SK-N-SH treated with all-trans-retinoic acid at 6 μM for 48 hours (cell line): Measurements from ENCODE around the gene PINK1.

Experiments used
- ATAC-seq: fragments of 200-7000 bp; cut with Tn5 transposase; 3 replicates; pipeline ENCODE4 v1.9.1; 2020; ENCODE audit warnings: mild to moderate bottlenecking, moderate library complexity
- ARNTL ChIP-seq: fragments of 450-650 bp; formaldehyde crosslinking; IDR thresholded peaks from 2 replicates; pipeline ENCODE4 v1.5.0; 2020; ENCODE audit warnings: low read depth, mild to moderate bottlenecking, moderate library complexity, borderline replicate concordance
- BACH2 ChIP-seq: fragments of 250-450 bp; sonication (Bioruptor Pico); IDR thresholded peaks from 2 replicates; pipeline ENCODE4 v1.9.0; 2021; ENCODE audit warnings: mild to moderate bottlenecking, borderline replicate concordance
- CSDC2 ChIP-seq: fragments of 250-450 bp; sonication (Bioruptor Pico); IDR thresholded peaks from 2 replicates; pipeline ENCODE4 v1.5.0; 2020; ENCODE audit warnings: mild to moderate bottlenecking, moderate library complexity
- ESRRG ChIP-seq: fragments of 250-450 bp; sonication (Bioruptor Pico); IDR thresholded peaks from 2 replicates; pipeline ENCODE4 v1.6.1; 2021; ENCODE audit warnings: mild to moderate bottlenecking
- GLIS3 ChIP-seq: fragments of 250-450 bp; sonication (Bioruptor Pico); IDR thresholded peaks from 2 replicates; pipeline ENCODE4 v1.5.0; 2020; ENCODE audit warnings: mild to moderate bottlenecking, moderate library complexity
- ISL1 ChIP-seq: fragments of 250-450 bp; sonication (Bioruptor Pico); IDR thresholded peaks from 2 replicates; pipeline ENCODE4 v2.1.2; 2022; ENCODE audit warnings: mild to moderate bottlenecking, moderate library complexity
- OSR1 ChIP-seq: fragments of 250-450 bp; sonication (Bioruptor Pico); IDR thresholded peaks from 2 replicates; pipeline ENCODE4 v1.8.0; 2022; ENCODE audit warnings: moderate library complexity, mild to moderate bottlenecking, inconsistent platforms
- PPARA ChIP-seq: fragments of 250-450 bp; sonication (Bioruptor Pico); IDR thresholded peaks from 2 replicates; pipeline ENCODE4 v1.5.0; 2020; ENCODE audit warnings: mild to moderate bottlenecking, borderline replicate concordance
- RARB ChIP-seq: fragments of 250-450 bp; sonication (Bioruptor Pico); IDR thresholded peaks from 2 replicates; pipeline ENCODE4 v1.8.0; 2021; ENCODE audit warnings: mild to moderate bottlenecking, moderate library complexity
- SNAI2 ChIP-seq: fragments of 250-450 bp; sonication (Bioruptor Pico); IDR thresholded peaks from 2 replicates; pipeline ENCODE4 v1.5.0; 2020; ENCODE audit warnings: mild to moderate bottlenecking, moderate library complexity
- TCF4 ChIP-seq: fragments of 250-450 bp; sonication (Bioruptor Pico); IDR thresholded peaks from 2 replicates; pipeline ENCODE4 v1.8.0; 2021; ENCODE audit warnings: mild to moderate bottlenecking, moderate library complexity, borderline replicate concordance
- TOX ChIP-seq: fragments of 250-450 bp; sonication (Bioruptor Pico); IDR thresholded peaks from 2 replicates; pipeline ENCODE4 v1.8.0; 2021; ENCODE audit warnings: mild to moderate bottlenecking, moderate library complexity, borderline replicate concordance
- ZC3H10 ChIP-seq: fragments of 250-450 bp; sonication (Bioruptor Pico); IDR thresholded peaks from 2 replicates; pipeline ENCODE4 v1.5.1; 2021; ENCODE audit warnings: mild to moderate bottlenecking, moderate library complexity
- ZFP3 ChIP-seq: fragments of 250-450 bp; sonication (Bioruptor Pico); IDR thresholded peaks from 2 replicates; pipeline ENCODE4 v1.5.0; 2020; ENCODE audit warnings: mild to moderate bottlenecking, moderate library complexity
- ZFP30 ChIP-seq: fragments of 450-650 bp; formaldehyde crosslinking; IDR thresholded peaks from 2 replicates; pipeline ENCODE4 v1.5.0; 2022; ENCODE audit warnings: mild to moderate bottlenecking, moderate library complexity
- ZNF565 ChIP-seq: fragments of 450-650 bp; formaldehyde crosslinking; conservative IDR thresholded peaks from 2 replicates; pipeline ENCODE4 v1.5.0; 2020; ENCODE audit warnings: low read depth, mild to moderate bottlenecking, moderate library complexity
- ZNF70 ChIP-seq: fragments of 450-650 bp; formaldehyde crosslinking; IDR thresholded peaks from 2 replicates; pipeline ENCODE4 v1.5.0; 2020; ENCODE audit warnings: mild to moderate bottlenecking, moderate library complexity
- ZNF8 ChIP-seq: fragments of 450-650 bp; formaldehyde crosslinking; IDR thresholded peaks from 2 replicates; pipeline ENCODE4 v1.5.0; 2020; ENCODE audit warnings: mild to moderate bottlenecking, moderate library complexity
- TF ChIP-seq, protein P1 (sequence below): fragments of 250-450 bp; sonication (Bioruptor Pico); IDR thresholded peaks from 2 replicates; pipeline ENCODE4 v1.8.0; 2020; ENCODE audit warnings: mild to moderate bottlenecking, moderate library complexity, borderline replicate concordance
- TF ChIP-seq, protein P2 (sequence below): fragments of 250-450 bp; sonication (Bioruptor Pico); IDR thresholded peaks from 2 replicates; pipeline ENCODE4 v1.5.1; 2021; ENCODE audit warnings: mild to moderate bottlenecking, moderate library complexity
- TF ChIP-seq, protein P3 (sequence below): fragments of 250-450 bp; sonication (Bioruptor Pico); IDR thresholded peaks from 2 replicates; pipeline ENCODE4 v1.5.1; 2020; ENCODE audit warnings: low read depth, mild to moderate bottlenecking, moderate library complexity
- TF ChIP-seq, protein P4 (sequence below): fragments of 250-450 bp; sonication (Bioruptor Pico); IDR thresholded peaks from 2 replicates; pipeline ENCODE4 v1.8.0; 2021; ENCODE audit warnings: low read depth, mild to moderate bottlenecking, moderate library complexity, borderline replicate concordance

Gene PINK1

DNA sequence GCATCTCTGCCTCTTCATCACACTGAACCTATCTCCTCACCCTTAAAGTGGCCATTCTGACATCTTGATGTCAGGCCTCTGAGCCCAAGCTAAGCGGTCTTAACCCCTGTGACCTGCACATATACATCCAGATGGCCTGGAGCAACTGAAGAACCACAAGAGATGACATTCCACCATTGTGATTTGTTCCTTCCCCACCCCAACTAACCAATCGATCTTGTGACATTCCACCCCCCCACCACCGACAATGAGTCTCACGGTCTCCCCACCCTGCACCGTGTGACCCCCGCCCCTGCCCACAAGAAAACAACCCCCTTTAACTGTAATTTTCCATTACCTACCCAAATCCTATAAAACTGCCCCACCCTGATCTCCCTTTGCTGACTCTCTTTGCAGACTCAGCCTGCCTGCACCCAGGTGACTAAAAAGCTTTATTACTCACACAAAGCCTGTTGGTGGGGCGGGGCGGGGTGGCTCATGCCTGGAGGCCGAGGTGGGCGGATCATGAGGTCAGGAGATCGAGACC is 21.0 kb upstream of the PINK1 start (continued):
- no peak for TF ChIP-seq BACH2 (CRISPR knock-in tag)
- TF ChIP-seq, all 23 proteins: peak for 0

DNA sequence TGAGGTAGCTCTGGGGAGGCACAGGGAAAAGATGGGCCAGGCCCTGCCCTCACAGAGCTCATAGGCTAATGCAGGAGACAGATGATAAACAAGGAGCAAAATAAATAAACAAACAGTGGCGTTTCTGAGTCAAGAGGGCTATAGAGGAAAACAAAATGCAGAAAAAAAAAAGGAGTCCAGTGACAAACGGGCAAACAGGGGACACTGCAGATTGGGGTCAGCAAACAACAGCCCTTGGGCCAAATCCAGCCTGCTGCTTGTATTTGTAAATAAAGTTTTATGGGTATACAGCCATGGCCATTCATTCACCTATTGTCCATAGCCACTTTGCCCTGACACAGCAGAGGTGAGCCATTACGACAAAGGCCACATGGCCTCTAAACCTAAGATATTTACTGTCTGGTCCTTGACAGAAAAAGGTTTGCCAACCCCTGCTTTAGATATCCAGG is 19.1 kb upstream of the PINK1 start:
- TF ChIP-seq ZFP3 (no peak), ISL1 (0 out of 2 replicates have a peak, but pooled peaks have one; percentile 16)
- TF ChIP-seq, all 23 proteins: peak for 1
- ATAC-seq = no peak

DNA sequence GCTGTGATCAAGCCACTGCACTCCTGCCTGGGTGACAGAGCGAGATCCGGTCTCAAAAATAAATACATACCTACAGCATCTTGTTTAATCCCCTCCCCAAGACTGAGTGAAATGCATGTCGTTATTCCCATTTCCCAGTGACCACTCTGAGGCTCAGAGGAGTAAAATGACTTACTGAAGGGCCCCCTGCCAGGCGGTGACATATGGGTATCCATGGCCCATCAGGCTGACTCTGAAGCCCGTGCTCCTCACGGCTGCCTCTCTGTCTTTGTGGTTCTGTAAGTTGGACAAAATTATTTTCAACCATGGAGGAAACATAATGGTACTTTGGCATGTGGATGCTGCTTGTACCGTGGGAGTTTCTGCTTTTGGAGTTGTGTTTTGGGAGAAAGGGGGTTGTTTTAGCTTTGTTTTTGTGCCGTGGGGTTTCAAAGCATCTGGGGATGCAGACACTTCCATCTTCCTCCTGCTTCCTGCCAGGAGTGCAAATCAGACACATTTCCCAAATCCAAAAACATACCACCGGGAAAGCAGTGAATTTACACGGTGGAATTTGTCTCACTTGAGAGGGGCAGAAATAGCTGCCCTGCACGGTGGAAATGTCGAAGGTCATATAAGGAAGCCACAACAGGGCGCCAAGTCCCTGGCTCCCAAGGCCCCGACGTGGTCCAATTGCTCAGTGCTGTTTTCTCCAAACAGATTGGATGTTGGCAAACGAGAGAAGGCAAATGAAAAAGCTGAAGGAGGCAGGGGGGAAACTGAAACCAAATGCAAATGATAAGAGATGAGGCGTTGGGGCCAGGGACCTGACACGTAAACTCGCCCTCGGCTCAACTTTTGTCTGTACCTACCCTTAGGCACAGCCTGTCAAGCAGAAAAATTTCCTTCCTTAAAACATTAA is 17.1 kb upstream of the PINK1 start:
- TF ChIP-seq RARB (CRISPR knock-in tag) (no peak), ZNF70 (CRISPR knock-in tag) (no peak), ZFP30 (CRISPR knock-in tag) (no peak), ZC3H10 (CRISPR knock-in tag) (no peak), SNAI2 (CRISPR knock-in tag) (no peak), ZNF8 (CRISPR knock-in tag) (no peak), TOX (CRISPR knock-in tag) (no peak), OSR1 (no peak), BACH2 (CRISPR knock-in tag) (no peak), CSDC2 (CRISPR knock-in tag) (no peak)
- TF ChIP-seq, protein P1, sequence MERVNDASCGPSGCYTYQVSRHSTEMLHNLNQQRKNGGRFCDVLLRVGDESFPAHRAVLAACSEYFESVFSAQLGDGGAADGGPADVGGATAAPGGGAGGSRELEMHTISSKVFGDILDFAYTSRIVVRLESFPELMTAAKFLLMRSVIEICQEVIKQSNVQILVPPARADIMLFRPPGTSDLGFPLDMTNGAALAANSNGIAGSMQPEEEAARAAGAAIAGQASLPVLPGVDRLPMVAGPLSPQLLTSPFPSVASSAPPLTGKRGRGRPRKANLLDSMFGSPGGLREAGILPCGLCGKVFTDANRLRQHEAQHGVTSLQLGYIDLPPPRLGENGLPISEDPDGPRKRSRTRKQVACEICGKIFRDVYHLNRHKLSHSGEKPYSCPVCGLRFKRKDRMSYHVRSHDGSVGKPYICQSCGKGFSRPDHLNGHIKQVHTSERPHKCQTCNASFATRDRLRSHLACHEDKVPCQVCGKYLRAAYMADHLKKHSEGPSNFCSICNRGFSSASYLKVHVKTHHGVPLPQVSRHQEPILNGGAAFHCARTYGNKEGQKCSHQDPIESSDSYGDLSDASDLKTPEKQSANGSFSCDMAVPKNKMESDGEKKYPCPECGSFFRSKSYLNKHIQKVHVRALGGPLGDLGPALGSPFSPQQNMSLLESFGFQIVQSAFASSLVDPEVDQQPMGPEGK (CRISPR knock-in tag) = no peak
- TF ChIP-seq, protein P2, sequence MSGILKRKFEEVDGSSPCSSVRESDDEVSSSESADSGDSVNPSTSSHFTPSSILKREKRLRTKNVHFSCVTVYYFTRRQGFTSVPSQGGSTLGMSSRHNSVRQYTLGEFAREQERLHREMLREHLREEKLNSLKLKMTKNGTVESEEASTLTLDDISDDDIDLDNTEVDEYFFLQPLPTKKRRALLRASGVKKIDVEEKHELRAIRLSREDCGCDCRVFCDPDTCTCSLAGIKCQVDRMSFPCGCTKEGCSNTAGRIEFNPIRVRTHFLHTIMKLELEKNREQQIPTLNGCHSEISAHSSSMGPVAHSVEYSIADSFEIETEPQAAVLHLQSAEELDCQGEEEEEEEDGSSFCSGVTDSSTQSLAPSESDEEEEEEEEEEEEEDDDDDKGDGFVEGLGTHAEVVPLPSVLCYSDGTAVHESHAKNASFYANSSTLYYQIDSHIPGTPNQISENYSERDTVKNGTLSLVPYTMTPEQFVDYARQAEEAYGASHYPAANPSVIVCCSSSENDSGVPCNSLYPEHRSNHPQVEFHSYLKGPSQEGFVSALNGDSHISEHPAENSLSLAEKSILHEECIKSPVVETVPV (CRISPR knock-in tag) = no peak
- TF ChIP-seq, protein P3, sequence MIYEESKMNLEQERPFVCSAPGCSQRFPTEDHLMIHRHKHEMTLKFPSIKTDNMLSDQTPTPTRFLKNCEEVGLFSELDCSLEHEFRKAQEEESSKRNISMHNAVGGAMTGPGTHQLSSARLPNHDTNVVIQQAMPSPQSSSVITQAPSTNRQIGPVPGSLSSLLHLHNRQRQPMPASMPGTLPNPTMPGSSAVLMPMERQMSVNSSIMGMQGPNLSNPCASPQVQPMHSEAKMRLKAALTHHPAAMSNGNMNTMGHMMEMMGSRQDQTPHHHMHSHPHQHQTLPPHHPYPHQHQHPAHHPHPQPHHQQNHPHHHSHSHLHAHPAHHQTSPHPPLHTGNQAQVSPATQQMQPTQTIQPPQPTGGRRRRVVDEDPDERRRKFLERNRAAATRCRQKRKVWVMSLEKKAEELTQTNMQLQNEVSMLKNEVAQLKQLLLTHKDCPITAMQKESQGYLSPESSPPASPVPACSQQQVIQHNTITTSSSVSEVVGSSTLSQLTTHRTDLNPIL (CRISPR knock-in tag) = no peak

DNA sequence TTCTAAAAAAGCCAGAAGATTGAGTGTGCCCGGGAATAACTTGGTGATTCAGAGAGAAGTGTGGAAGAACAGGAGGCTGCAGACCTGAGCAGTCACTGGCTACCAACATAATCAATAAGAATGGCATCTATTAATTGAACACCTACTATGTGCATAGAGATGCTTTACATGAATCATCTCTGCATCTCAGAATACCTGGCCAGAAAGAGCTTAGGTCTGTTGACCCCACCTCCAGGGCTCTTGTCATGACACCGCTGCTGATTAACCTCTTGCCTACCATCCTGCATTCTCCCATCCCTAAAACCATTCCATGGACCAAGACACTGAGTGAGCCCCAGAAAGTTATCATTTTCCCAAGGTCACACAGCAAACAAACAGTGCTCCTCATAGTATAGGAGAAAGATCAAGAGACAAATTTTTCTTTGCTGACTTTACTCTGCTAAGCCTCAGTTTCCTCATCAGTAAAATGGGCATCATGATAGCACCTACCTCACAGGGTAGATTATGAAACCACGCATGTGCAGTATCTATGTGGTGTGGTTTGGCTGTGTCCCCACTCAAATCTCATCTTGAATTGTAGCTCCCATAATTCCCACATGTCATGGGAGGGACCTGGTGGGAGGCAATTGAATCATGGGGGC is 16.3 kb upstream of the PINK1 start:
- TF ChIP-seq ZNF8 (CRISPR knock-in tag) = no peak
- ATAC-seq = no peak

More for the DNA sequence above, 17.1 kb upstream of the PINK1 start:
- ATAC-seq = no peak

DNA sequence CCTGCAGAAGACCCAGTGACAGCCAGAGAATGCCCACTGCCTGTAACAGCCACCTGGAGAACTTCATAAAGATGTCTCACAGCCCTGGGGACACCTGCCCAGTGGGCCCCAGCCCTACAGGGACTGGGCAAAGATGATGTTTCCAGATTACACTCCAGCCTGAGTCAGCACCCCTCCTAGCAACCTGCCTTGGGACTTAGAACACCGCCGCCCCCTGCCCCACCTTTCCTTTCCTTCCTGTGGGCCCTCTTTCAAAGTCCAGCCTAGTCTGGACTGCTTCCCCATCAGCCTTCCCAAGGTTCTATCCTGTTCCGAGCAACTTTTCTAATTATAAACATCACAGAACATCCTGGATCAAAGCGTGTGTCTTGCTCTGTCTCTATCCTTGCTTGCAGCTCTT is 14.7 kb upstream of the PINK1 start:
- TF ChIP-seq CSDC2 (CRISPR knock-in tag) (no peak), ARNTL (CRISPR knock-in tag) (no peak), ZNF8 (CRISPR knock-in tag) (no peak), ESRRG (CRISPR knock-in tag) (no peak)
- TF ChIP-seq, protein P3 (CRISPR knock-in tag) = no peak
- no peak for ATAC-seq

DNA sequence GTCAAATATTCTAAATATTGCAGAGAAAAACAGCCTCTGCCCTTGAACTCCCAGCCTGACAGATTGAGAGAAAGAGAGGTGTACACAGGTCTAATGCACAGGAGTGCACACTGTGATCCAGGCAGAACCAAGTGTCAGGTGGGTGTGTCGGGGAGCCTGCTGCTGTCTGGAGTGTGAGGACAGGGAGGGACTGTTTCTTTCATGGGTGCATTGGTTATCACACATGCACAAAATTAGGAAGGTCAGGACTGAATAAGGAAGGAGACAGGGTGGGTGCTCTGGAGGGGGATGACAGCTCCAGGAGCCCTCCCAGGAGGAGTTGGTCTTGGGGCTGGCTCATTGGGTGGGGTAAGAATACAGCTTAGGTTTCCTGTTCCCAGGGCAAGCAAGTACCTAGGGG is 13.3 kb upstream of the PINK1 start:
- ATAC-seq = no peak
- no peak for TF ChIP-seq ARNTL (CRISPR knock-in tag)
- no peak for TF ChIP-seq OSR1
- TF ChIP-seq ZC3H10 (CRISPR knock-in tag) = no peak
- TF ChIP-seq BACH2 (CRISPR knock-in tag) = no peak
- TF ChIP-seq ZNF70 (CRISPR knock-in tag) = no peak
- no peak for TF ChIP-seq ISL1
- TF ChIP-seq TCF4 (CRISPR knock-in tag) = no peak
- TF ChIP-seq GLIS3 = no peak
- no peak for TF ChIP-seq CSDC2 (CRISPR knock-in tag)
- TF ChIP-seq PPARA (CRISPR knock-in tag) = no peak
- TF ChIP-seq, protein P2 (CRISPR knock-in tag) = no peak
- TF ChIP-seq, protein P4, sequence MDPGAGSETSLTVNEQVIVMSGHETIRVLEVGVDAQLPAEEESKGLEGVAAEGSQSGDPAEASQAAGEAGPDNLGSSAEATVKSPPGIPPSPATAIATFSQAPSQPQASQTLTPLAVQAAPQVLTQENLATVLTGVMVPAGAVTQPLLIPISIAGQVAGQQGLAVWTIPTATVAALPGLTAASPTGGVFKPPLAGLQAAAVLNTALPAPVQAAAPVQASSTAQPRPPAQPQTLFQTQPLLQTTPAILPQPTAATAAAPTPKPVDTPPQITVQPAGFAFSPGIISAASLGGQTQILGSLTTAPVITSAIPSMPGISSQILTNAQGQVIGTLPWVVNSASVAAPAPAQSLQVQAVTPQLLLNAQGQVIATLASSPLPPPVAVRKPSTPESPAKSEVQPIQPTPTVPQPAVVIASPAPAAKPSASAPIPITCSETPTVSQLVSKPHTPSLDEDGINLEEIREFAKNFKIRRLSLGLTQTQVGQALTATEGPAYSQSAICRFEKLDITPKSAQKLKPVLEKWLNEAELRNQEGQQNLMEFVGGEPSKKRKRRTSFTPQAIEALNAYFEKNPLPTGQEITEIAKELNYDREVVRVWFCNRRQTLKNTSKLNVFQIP (CRISPR knock-in tag) = no peak
- no peak for TF ChIP-seq ZNF565 (CRISPR knock-in tag)
